Astrocyte of the cerebellum (primary cell): ENCODE measurements around the gene NUFIP1.
A peak's percentile ranks its signal among the peaks of the same experiment; 100 is the strongest.

Source experiments
- DNase-seq: peaks from one replicate; pipeline ENCODE4 v3.0.0-alpha.2; 2011; ENCODE audit warnings: low read depth
- H3K4me3 ChIP-seq: 2 replicates; pipeline ENCODE4 v1.5.1; 2011; ENCODE audit warnings: mild to moderate bottlenecking, low read depth, low read length, moderate library complexity
- in situ Hi-C: cut with HindIII; loops from 2 replicates; pipeline ENCODE4 v1.10.0; 2017; ENCODE audit warnings: low sequenced_read_pairs
- TF ChIP-seq, protein P1 (sequence below): IDR thresholded peaks from 2 replicates; pipeline ENCODE4 v1.5.1; 2012; ENCODE audit warnings: low read length, low read depth, moderate library complexity, mild to moderate bottlenecking; ENCODE audit errors: missing control alignments

Gene NUFIP1

DNA sequence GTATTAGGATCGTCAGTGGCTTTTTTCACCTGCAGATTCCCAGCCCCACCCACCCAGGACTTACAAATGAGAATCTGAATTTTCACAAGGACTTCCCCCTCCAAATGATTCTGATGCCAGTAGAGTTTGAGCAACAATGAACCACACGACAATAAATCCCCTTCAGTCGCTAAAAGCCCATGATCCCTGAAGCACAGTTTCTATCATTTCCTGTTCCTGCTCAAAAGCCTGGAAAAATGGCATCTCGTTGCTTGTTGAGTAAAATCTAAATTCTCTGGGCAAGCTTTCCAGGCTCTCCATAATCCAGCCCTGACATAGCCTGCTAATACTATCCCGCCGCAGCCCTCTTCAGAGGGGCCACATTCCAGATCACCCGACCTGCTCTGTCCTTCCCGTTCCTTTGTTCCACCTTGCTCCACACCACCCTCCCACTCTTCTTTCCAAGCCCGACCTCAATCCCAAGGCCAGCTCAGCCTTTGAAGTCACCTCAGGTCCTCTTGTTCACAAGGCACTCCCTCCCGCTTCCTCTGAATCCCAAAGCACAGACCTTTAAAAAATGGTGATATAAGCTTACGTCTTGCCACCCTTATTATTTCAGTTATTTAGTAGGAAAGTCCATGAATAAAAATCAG lies 67.9 kb downstream of the NUFIP1 start:
- no peak overlapping the region for H3K4me3 ChIP-seq
- TF ChIP-seq, protein P1, sequence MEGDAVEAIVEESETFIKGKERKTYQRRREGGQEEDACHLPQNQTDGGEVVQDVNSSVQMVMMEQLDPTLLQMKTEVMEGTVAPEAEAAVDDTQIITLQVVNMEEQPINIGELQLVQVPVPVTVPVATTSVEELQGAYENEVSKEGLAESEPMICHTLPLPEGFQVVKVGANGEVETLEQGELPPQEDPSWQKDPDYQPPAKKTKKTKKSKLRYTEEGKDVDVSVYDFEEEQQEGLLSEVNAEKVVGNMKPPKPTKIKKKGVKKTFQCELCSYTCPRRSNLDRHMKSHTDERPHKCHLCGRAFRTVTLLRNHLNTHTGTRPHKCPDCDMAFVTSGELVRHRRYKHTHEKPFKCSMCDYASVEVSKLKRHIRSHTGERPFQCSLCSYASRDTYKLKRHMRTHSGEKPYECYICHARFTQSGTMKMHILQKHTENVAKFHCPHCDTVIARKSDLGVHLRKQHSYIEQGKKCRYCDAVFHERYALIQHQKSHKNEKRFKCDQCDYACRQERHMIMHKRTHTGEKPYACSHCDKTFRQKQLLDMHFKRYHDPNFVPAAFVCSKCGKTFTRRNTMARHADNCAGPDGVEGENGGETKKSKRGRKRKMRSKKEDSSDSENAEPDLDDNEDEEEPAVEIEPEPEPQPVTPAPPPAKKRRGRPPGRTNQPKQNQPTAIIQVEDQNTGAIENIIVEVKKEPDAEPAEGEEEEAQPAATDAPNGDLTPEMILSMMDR, result no peak
- no peak for DNase-seq
- in situ Hi-C loops, result no loop called here

DNA sequence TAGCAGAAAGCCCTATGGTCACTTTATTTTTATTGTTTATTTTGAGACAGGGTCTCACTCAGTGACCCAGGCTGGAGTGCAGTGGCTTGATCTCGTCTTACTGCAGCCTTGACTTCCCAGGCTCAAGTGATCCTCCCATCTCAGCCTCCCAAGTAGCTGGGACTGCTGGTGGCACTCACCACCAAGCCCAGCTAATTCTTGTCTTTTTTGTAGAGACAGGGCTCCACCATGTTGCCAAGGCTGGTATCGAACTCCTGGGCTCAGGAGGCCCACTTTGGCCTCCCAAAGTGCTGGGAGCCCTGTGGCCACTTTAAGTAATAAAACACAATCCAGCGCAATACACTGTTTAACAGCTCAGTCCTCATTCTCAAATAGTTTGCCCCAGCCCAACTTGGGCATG lies 69.3 kb downstream of the NUFIP1 start:
- in situ Hi-C loops, result no loop called here
- no peak overlapping the region for H3K4me3 ChIP-seq
- TF ChIP-seq, protein P1, result no peak
- DNase-seq, result no peak

DNA sequence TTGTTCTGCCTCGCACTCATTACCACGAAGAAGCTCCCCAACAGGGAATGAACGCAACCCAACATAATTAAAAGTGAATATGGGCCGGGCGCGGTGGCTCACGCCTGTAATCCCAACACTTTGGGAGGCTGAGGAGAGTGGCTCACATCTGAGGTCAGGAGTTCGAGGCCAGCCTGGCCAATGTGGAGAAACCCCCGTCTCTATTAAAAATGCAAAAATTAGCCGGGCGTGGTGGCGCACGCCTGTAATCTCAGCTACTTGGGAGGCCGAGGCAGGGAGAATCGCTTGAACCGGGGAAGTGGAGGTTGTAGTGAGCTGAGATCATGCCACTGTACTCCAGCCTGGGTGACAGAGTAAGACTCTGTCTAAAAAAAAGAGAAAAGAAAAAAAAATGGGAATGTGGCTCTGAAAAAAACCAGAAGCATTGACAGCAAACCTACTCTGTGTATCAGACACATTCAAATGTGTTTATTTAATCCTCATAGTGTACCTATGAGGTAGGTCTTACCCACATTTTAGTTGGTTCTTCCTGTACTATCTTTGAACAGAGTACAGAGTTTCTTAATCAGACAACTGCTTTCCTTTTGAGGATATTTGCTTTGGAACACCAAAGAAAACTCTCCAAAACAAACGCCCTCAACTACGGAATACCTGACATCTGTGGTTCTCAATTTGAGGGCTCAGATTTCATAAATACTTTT lies 70.0 kb downstream of the NUFIP1 start:
- no peak for DNase-seq
- TF ChIP-seq, protein P1, result no peak
- H3K4me3 ChIP-seq, result peak overlapping the region; percentile 43
- in situ Hi-C loops, result no loop called here

DNA sequence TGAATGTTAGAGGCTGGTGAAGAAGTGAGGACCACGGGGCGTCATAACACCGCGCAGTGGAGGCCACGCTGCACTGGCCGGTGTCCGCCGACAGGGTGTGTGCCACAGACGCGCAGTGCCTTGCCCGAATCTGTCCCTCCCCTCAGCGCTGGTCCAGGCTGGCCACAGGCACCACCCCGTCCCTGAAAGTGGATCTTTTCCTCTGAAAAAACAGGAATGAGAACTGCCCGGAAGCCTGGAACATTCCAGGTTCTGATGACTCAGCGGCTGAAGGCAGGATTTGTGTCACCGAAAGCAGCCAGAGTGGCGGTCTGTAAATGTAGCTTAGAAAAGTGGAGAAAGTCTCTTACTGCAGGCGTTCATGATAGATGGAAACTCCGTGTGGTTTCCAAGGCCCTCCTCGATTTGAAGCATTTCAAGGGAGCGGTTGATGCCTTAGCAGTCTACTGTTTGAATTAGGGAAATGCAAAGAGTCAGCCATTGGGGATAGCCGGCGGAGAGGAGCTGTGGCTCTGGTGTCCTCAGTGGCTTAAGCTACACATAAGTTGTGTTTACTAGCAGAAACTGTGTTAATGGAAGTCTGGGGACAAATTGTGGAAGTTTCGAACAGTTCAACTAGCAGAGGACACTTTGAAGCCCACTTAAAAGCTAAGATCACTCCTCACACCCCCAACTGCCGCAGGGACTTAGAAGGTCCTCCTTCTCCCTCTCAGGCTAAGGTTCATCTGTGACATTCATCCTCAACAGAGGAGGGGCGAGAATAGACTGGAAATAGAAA lies 70.8 kb downstream of the NUFIP1 start:
- peak; percentile 88 for DNase-seq
- peak overlapping the region; percentile 43 for H3K4me3 ChIP-seq
- TF ChIP-seq, protein P1, result peak; percentile 69
- in situ Hi-C loops, result no loop called here

DNA sequence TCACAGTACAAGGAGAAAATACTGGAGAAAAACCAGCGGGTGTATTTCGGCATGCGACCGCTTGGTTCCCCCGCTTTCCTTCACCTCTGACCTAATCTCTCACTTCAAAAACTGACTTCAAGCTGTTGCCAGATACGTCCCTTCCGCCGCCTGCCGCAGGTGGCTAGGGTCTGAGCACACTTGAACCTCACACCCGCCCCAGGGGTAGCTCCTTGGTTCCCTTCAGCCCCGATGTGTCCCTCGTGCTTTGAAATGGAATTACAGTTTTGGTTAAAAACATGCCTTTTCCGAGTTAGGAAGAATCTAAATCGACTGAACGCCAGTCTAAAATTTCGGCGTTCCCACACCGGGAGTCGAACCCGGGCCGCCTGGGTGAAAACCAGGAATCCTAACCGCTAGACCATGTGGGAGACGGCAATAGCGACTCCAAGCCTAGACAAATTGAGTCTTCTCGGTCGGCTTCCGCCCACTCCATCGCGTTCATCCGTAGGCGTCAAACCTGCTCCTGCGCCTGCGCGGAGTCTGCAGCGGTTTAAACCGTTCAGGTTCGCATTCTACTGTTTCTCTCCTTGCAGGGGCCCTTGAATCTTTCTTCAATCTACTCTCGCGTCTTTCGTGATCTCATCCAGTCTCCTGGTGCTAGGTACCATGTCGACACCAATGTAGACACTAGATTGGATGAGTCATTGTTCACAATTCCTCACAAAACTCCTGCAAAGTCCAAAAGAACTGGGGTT lies 71.5 kb downstream of the NUFIP1 start:
- in situ Hi-C loops, result no loop called here
- peak overlapping the region; percentile 43 for H3K4me3 ChIP-seq
- DNase-seq, result peak; percentile 94
- TF ChIP-seq, protein P1, result peak; percentile 60
